Caki2 (cell line): ENCODE measurements around the gene NHSL1. TPM values are rescaled to one million over a fixed set of nuclear protein-coding genes. Genes with fewer than 3 reads are reported as not detected.

Source experiments
- DNase-seq: peaks from one replicate; pipeline ENCODE4 v3.0.0-alpha.2; 2015; ENCODE audit warnings: low read depth
- in situ Hi-C: cut with HindIII; loops from 2 replicates; pipeline ENCODE4 v1.10.0; 2016; ENCODE audit warnings: low sequenced_read_pairs, low pct_unique_long_range_greater_than_20kb, mixed read lengths
- total RNA-seq: library from RNA; depleted of rRNA; stranded (reverse); fragments of >200 nt; shearing (Covaris generic); gene quantifications from 2 replicates; pipeline ENCODE4 v1.2.3, GENCODE V29; 2014; ENCODE audit warnings: low replicate concordance; rRNA removed

Gene NHSL1
- total RNA-seq, result 1.1 and 2.5 TPM in 2 replicates

DNA sequence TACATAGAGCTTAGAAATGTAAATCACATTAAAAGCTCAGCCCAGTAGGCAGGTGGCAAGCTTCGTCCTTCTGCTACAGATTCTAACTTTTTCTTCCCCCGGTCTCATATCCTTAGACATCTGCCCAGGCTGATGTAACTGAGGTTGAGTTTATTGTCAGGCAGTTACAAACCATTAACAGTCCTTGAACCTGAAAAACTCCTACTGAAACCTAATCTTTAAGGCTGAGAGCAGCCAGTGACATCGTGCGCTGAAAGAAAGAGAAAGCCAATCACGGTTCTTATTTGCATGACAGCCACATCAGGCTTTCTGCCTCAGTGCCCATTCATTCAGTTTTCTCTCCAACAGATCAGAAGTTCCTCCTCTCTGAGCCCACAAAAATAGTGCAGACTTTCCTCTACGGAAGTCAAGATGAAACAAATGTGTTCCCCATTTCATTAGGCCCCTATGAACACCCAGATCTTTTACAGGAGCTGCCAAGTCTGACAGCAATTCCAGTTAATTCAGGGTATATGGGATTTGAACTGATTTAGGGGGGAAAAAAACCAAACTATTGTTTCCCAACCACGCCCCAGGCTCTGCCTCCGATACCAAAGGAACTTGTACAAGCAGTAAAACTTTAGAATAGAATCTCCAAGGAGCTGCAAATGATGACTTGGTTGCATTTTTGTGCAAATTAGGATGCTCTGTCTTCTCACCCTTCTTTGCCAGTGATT lies at the start of gene NHSL1:
TSS of gene NHSL1 (minus strand) at position 192 of the 716 bp plus-strand sequence. CDS start 204 bp downstream, outside the sequence.
- peak; percentile 89 for DNase-seq
- in situ Hi-C loops, result no loop called here

- no peak for DNase-seq
- in situ Hi-C loops, result no loop called here
Measured at GRCh38 chr6:138546733-138547185, 47.5 kb upstream of the NHSL1 start.

- in situ Hi-C loops, result no loop called here
- DNase-seq, result no peak
Measured at GRCh38 chr6:138545621-138545980, 46.3 kb upstream of the NHSL1 start.

DNA sequence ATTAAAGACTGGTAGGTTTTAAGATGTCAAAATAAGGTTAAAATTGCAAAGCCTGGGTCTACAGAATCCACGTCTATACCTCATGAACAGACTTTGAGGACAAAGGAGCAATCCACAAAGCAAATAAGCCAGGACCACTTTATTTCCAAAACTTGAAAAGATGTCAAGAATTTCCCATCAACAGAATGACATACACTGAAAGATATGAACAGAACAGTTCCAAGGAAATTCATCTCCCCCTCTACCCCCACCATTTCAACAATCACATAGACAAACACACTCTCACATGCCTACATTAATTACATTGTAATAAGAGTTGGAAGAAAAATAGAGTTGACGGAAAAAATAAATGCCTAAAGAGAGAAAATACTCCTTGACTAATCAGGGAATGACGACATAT lies 45.2 kb upstream of the NHSL1 start:
- in situ Hi-C loops, result no loop called here
- DNase-seq, result no peak

DNA sequence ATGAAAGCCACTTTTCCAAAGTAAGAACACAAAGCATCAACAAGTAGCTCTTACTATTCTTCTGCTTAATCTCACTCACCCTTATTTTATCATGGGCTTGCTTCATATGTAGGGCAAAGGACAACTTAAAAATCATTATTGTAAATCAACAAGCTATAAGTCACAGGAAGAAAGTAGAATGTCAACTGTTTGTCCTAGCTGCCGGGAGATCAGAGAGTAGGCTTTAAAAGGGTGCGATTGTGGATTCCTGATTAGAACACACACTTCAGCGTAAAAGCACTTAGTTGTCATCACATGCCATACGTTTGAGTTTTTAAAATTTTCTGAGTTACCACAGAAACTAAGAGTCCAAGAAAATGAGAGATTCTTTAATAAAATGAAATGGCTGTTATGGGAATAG lies 44.4 kb upstream of the NHSL1 start:
- in situ Hi-C loops, result no loop called here
- no peak for DNase-seq

GRCh38 chr6:138541823-138542481 lies 42.7 kb upstream of the NHSL1 start:
- no peak for DNase-seq
- in situ Hi-C loops, result no loop called here

DNA sequence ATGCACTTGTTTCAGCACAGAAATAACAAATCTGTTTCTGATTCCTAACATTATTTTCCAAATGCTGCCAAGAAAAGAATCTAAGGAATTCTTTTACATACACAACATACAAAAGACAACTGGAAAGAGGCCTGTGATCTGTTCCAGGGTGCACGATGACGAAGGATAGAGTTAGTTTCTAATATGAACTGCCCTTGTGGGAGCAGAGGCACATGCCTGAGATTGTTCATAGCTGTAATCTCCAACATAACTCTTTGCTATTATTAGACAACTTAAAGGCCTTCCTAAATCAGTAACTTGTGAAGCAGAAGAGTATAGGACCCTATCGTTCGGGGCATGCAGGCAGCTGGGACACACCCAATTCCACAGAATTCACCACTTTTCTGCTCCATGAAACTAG lies 41.2 kb upstream of the NHSL1 start:
- DNase-seq, result no peak
- in situ Hi-C loops, result no loop called here

DNA sequence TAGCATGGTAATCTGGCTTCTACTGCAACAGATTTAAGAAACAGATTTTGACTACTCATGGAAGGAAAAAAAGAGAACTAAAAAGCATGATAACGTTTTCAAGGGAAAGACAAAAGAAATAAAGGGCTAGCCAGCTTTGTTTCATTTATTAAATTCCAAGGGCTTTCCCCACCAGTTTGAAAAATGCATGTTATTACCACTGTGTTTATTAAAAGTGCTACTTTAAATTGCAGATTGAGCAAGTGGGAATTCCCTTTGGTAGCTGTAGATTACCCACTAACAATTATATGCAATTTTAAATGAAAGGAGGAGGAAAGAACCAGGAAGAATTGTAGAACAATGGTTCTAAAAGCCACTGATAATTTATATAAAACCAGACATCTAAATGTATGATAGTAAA lies 40.6 kb upstream of the NHSL1 start:
- no peak for DNase-seq
- in situ Hi-C loops, result no loop called here

GRCh38 chr6:138538390-138539031 lies 39.2 kb upstream of the NHSL1 start:
- in situ Hi-C loops, result no loop called here
- DNase-seq, result no peak

DNA sequence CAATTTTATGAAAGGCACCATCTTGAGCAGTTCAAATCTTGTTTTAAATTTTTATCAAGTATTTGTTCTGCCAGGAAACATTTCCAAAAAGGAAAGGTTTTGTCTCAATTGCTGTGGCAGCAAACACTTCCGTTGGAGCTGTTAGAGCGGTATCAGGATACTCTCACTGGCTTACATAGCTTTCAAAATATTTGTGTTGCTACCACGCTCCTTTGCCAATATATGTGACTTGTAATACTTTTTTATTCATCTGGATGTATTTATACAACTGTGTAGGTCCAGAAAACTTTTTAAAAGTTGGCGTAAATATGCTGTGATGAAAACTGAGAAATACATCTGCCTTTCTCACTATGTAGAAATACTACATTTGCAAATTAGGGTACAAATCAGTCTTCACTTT lies 37.8 kb upstream of the NHSL1 start:
- in situ Hi-C loops, result no loop called here
- DNase-seq, result no peak

DNA sequence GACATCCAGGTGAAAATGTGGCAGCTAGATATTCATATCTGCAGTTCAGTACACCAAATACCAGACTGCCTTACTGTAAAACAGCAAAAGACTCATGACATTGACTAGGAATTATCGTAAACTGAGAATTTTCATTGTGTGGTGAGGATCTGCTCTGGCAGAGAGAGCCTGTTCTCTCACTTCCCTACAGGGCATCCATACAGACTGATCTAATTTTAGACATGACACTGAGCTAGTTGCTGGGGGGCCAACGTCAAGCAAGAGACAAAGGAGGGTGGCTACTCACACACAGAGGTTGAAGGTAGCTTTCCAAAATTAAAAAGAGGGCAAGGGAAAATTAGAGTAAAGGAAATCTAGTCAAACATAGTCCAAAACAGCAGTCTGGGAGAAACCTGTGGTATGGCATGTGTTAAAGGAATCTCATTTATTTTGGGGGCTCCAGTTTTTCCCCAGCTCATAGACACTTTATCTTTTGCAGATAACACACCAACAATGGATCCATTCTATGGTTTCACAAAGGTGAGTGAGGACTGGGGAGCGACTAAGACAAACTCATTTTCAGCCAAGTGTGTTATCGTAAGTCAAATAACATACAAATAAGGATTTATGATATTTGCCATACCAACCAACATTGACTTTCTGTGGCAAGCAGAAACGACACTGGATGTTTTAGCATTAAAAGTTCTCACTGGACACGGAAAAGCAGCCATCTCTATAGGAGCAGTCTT lies 36.6 kb upstream of the NHSL1 start:
- in situ Hi-C loops, result no loop called here
- DNase-seq, result no peak

- in situ Hi-C loops, result no loop called here
- DNase-seq, result peak; percentile 16
Measured at GRCh38 chr6:138533667-138534066, 34.4 kb upstream of the NHSL1 start.

DNA sequence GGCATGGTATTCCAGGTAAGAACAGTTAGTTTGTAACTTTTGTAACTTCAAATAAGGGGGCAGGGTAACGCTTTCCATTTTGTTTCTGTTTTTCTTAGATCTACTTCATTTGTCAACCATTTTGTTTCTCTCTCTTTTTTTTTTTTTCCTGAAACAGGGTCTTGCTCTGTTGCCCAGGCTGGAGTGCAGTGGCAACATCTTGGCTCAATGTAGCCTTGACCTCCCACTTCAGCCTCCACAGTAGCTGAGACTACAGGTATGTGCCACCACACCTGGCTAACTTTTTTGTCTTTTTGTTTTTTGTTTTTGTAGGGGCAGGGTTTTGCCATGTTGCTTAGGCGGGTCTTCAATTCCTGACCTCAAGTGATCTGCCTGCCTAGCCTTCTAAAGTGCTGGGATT lies 32.1 kb upstream of the NHSL1 start:
- DNase-seq, result no peak
- in situ Hi-C loops, result no loop called here

DNA sequence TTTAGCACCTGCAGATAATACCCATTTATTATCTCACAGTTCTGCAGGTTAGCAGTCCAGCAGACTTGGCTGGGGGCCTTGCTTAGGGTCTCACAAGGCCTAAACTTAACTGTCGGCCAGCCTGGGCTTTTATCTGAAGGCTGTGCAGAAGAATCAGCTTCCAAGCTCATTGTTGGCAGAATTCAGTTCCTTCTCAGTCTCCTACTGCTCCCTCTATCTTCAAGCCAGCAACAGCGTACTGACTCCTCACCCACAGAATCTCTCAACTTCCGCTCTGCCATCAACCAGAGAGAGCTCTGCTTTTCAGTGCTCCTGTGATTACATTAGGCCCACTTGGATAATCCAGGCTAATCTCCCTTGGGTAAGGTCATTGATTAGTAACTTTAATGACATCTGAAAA lies 30.2 kb upstream of the NHSL1 start:
- DNase-seq, result no peak
- in situ Hi-C loops, result no loop called here

- in situ Hi-C loops, result no loop called here
- DNase-seq, result no peak
Measured at GRCh38 chr6:138528956-138529355, 29.7 kb upstream of the NHSL1 start.

DNA sequence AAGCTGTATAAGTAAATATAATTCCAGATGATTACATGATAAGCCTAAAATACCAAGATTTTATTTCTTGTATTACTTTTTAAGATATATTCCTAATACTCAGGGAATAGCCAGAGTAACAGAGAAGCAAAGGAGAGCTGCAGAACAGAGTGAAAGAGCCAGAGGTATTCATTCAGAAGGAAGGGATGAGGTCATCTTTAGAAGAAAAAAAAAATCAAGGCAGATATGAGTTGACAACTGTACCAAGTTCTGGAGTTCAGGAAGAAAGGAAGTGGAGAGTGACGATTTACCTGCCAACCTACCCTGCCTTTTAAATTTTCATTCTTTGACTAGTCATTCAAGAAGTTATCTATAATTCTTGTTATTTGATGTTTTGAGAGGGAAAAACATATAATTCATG lies 28.8 kb upstream of the NHSL1 start:
- in situ Hi-C loops, result no loop called here

GRCh38 chr6:138527411-138528088 lies 28.3 kb upstream of the NHSL1 start:
- in situ Hi-C loops, result no loop called here
- DNase-seq, result no peak

More for the DNA sequence above, 28.8 kb upstream of the NHSL1 start:
- DNase-seq, result no peak

GRCh38 chr6:138526822-138527235 lies 27.5 kb upstream of the NHSL1 start:
- in situ Hi-C loops, result no loop called here
- no peak for DNase-seq
